ENCODE measurements around the gene CTBP2.
"Not testable (repeated sequence)": the region's sequence is repeated elsewhere in the genome, so short reads cannot be mapped to it uniquely, and the experiment has no call there.

DNA sequence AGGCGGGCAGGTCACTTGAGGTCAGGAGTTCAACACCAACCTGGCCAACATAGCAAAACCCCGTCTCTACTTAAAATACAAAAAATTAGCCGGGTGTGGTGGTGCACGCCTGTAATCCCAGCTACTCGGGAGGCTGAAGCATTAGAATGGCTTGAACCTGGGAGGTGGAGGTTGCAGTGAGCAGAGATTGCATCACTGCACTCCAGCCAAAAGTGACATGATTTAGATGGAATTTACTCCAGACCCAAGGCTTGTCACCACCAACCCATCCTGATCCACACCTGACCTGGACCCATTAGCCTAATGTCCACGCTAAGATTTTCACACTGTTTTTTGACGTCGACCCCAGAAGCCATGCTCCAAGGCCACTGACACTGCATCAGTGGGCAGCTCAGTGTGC is 101.0 kb downstream of the CTBP2 start:
- TF ChIP-seq, protein P1, sequence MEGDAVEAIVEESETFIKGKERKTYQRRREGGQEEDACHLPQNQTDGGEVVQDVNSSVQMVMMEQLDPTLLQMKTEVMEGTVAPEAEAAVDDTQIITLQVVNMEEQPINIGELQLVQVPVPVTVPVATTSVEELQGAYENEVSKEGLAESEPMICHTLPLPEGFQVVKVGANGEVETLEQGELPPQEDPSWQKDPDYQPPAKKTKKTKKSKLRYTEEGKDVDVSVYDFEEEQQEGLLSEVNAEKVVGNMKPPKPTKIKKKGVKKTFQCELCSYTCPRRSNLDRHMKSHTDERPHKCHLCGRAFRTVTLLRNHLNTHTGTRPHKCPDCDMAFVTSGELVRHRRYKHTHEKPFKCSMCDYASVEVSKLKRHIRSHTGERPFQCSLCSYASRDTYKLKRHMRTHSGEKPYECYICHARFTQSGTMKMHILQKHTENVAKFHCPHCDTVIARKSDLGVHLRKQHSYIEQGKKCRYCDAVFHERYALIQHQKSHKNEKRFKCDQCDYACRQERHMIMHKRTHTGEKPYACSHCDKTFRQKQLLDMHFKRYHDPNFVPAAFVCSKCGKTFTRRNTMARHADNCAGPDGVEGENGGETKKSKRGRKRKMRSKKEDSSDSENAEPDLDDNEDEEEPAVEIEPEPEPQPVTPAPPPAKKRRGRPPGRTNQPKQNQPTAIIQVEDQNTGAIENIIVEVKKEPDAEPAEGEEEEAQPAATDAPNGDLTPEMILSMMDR (IDR thresholded peaks at IDR 0.05) = not testable (repeated sequence)
- TF ChIP-seq POLR2A (IDR thresholded peaks at IDR 0.05) = not testable (repeated sequence)
